Stimulated activated CD8-positive, alpha-beta memory T cell treated with anti-CD3 and anti-CD28 coated beads, Interleukin-2, amount 100 ng/mL, for 48 hours (primary cell): ENCODE measurements around the gene RPP25L.

ENCODE experiments used
- DNase-seq, 2 donors: peaks; one replicate each; pipeline ENCODE4 v3.0.0-alpha.2; 2020; ENCODE audit warnings: low read depth in 2 of 2

Gene RPP25L

GRCh38 chr9:34637356-34638137 is 25.6 kb upstream of the RPP25L start, which contains the start of gene SIGMAR1:
TSS of gene SIGMAR1 (minus strand) at chr9:34637787. CDS start at chr9:34637697, 90 bp downstream.
- peak; percentile 90 to 92 for DNase-seq

- no peak for DNase-seq
Observed at GRCh38 chr9:34636791-34637355, 25.0 kb upstream of the RPP25L start.

DNA sequence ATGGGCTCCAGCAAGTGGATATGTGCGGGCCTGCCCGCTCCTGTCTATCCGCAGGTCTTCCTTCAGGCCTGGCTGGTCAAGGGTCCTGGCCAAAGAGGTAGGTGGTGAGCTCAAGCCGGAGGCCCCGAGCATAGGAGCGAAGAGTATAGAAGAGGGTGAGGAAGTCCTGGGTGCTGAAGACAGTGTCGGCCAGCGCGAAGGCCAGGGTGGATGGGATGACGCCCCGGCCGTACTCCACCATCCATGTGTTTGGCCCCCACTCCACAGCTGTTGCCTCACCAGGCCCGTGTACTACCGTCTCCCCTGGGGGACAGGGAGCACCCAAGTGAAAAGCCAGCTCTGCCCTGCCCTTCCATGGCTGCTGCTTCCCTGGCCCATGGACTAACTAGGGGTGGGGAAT is 23.7 kb upstream of the RPP25L start:
- no peak for DNase-seq

GRCh38 chr9:34634551-34635248 is 22.8 kb upstream of the RPP25L start:
- no peak for DNase-seq

GRCh38 chr9:34633851-34634550 is 22.1 kb upstream of the RPP25L start:
- peak; percentile 47 to 54 for DNase-seq

GRCh38 chr9:34633166-34633565 is 21.3 kb upstream of the RPP25L start:
- DNase-seq, result no peak

- no peak for DNase-seq
Observed at GRCh38 chr9:34630402-34631154, 18.7 kb upstream of the RPP25L start.

DNA sequence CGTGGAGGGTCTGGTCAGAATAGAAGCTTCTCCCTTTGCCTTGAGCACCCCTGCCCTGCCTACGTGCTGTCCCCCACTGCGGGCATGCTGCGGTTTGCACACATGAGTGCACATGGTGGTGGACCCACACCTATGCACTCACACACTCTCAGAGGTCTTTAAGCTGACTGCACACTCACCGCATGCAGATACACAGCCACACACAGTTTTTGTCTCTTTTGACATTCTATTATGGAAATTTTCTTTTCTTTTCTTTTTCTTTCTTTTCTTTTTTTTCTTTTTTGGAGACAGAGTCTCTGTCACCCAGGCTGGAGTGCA is 17.6 kb upstream of the RPP25L start:
- no peak for DNase-seq

DNA sequence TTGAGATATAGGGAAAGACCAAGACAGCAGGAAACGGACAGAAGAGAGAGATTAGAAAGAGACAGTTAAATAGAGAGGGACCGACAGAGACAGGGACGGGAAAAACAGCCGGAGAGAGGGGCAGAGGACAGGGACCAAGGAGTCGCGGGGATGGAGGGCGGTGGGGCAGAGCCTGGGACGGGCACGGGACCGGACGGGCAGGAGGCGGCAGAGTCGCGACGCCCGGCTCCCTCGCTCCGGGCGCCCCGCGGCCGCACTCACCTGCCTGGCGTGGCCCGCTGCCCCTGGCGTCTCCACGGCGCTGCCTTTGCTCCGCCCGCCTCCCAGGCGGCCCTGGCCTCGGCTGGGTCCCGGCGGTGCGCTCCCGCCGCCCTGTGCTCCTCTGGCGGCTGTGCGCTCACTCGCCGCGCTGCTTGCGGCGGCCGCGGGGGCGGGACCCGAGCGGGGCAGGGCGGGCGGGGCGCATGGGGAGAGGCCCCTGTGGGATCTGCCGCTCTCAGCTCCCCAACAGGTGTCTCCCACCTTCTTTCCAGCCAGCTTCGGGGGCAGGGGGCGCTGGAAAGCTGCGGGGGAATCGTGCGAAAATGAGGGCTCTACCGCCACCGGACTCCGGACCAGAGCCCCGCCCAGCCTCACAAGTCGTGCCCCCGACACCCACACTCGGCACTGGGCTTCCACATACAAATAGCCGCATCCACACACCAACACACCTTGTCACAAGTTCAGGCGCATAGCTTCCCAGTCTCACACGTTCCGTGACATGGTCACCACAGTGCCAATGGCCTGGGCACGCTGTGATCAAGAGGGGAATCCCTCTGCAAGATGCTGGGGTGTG is 17.0 kb upstream of the RPP25L start, which contains the start of gene ARID3C:
Gene ARID3C, minus strand, starts transcription at position 411 of the 835 bp plus-strand sequence. CDS start 1,052 bp downstream, outside the sequence.
- DNase-seq, result peak in 1 of 2 donors; percentile 33

DNA sequence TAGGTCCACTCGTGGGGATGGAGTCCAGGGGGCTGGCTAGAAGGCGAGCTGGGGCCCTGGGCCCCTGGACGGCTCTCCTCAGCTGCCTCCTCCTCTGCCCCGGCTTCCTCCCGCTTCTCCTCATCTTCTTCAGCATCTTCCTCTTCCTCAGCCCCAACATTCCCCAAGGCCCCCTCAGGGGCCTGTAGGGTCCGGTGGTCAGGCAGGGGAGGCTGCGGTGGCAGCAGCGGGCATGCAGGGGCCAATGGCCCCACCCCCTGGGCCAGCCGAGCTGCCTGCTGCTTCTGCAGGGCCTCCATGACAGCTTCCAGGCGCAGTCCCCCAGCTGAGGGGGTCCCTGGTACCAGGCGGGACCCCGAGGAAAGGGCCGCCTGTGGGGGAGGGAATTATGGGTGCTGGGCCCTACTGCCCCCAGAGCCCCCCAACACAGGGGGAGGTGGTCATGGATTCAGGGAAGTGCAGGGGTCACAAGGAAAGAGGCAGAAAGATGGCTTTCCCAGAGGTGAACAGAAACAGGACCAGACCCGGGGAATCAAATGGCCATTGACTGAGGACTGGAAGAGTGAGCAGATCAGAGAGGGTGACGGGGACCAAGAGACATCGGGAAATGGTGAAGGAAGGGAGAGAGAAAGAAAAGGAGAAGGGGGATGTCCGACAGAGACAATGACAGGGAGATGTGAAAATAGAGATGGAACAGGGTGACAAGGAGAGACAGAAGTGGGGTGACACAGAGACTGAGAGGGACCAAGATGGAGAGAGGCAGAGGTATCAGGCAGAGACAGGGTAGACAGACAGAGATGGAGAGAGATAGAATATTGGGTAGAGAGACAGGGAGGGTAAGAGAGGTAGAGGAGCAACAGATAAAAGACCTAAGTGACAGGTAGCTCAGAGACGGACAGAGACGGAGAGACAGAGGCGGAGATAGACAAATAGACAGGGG is 16.1 kb upstream of the RPP25L start:
- DNase-seq, result no peak

GRCh38 chr9:34625186-34625486 is 13.2 kb upstream of the RPP25L start:
- DNase-seq, result no peak

GRCh38 chr9:34624475-34625185 is 12.7 kb upstream of the RPP25L start:
- DNase-seq, result no peak

- DNase-seq, result no peak
Observed at GRCh38 chr9:34623374-34624235, 11.7 kb upstream of the RPP25L start.

DNA sequence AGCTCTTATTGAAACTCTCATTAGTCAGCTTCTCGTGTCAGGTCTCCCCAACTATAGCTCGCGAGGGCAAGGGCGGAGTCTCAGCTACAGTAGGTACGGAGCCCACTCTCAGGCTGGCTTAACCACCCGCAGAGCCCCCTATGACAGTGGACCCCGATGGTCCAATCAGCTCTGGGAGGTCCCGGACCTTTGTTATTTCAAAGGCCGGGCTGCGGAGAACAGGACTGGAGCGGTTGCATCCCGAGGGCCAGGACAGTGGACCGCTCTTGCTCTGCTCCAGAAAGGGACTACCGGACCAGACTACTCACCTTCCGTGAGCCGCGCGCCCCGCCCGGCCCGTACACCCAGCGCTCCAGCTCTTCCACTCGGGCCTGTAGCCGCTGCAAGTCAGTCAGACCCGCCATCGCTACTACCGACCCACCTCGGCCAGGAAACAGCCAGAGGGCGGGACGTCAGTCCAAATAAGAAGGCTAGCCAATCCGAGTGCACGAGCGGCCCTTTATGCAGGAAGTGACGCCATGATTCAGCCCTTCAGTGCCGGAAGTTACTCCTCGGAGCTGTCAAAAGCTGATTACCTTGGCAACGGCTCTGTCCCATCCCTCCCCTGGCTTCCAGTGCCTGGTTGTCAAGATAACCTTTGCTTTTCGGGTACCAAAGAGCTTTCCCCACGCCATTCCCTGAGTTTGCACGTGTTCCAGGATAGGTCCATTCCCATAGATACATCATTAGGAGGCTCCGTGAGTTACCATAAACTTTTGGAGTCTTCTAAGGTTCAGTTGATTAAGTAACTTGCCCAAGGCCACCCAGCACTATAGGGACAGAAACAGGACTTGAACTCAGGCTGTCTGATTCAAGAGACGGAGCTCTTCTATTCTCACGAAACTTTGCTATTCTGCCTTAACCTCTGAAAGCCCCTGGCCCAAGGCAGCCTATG is 8.4 kb upstream of the RPP25L start, which contains the start of gene DCTN3:
Gene DCTN3, minus strand, starts transcription at position 435 of the 934 bp plus-strand sequence. Its CDS starts 31 bp downstream, at position 404.
- peak; percentile 78 to 82 for DNase-seq

DNA sequence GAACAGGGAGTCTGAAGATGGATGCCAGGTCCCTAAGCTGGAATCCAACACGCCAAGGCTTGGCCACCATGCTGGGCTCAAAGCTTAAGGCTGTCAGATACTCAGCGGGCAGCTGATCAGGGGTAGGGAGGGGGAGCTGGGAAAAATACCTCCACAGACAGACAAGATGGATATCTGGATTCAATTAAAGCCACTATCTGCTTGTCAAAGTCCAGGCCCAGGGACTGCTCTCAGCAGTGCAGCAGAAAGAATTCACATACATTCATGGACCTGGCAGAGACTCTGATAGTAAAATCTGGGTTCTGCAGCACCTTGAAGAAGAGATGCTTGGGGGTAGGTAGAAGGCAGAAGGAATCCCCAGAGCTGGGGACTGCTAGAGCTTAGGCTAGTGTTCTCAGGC is 3.2 kb upstream of the RPP25L start:
- DNase-seq, result no peak

DNA sequence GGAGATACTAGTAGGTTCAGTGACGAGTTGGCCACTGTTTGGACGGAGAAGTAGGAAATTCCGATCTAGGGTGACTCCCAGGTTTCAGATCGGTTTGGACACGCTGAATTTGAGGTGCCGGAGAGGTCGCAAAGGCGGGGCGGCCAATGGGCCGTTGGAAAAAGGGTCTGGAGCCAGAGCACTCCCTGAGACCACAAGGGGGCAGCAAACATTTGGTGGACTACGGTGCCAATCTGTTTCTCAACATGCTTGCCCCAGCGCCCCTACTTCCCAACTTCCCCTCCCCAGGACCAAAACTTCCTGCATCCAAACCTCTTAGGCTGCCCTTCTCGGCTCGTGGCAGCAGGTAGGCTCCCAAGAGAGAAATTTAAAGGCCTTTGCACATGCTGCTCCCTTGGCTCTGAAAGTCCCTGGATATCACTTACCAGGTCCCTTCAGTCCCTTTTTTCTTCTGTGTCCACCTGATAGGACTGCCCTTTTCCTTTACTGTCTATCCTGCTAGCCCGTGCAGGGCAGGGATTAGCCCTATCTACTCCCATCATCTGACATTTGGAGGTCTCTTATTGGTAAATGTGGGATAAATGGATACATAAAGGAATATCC is 992 bp upstream of the RPP25L start:
- DNase-seq, result peak; percentile 52 to 64
